SU-DHL-6 (cell line): ENCODE data around the gene ESF1.

ENCODE experiments used
- H2AFZ ChIP-seq: fragments of 200-600 bp; sonication (generic); 2 replicates; pipeline ENCODE4 v1.6.1; 2014; ENCODE audit warnings: low read depth, mild to moderate bottlenecking, moderate library complexity, mixed read lengths, antibody characterized with exemption, low read length; ENCODE audit not compliant: severe bottlenecking
- H3F3A ChIP-seq: fragments of 200-600 bp; shearing (Covaris generic); 2 replicates; pipeline ENCODE4 v1.6.0; 2016; ENCODE audit warnings: antibody characterized with exemption, mild to moderate bottlenecking; ENCODE audit not compliant: insufficient read depth
- H3K27ac ChIP-seq: fragments of 200-600 bp; sonication (generic); 2 replicates; pipeline ENCODE4 v1.5.1; 2016; ENCODE audit warnings: low read depth, mild to moderate bottlenecking, low read length, moderate library complexity, mixed read lengths
- H3K27me3 ChIP-seq: fragments of 200-600 bp; sonication (generic), shearing (Covaris generic); 2 replicates; pipeline ENCODE4 v1.6.0; 2014; ENCODE audit warnings: mild to moderate bottlenecking, low read length
- H3K36me3 ChIP-seq: fragments of 200-600 bp; sonication (generic); 2 replicates; pipeline ENCODE4 v1.6.1; 2014; ENCODE audit warnings: mild to moderate bottlenecking, low read length, mixed read lengths
- H3K4me2 ChIP-seq: fragments of 300-600, 200-600 bp; shearing (Covaris generic), sonication (generic); 2 replicates; pipeline ENCODE4 v1.6.0; 2014; ENCODE audit warnings: low read length, low read depth, mild to moderate bottlenecking; ENCODE audit not compliant: poor library complexity, severe bottlenecking
- H3K4me3 ChIP-seq: fragments of 200-600 bp; sonication (generic); 2 replicates; pipeline ENCODE4 v1.5.1; 2014; ENCODE audit warnings: antibody characterized with exemption, low read length, mild to moderate bottlenecking, mixed read lengths; ENCODE audit not compliant: insufficient read depth, poor library complexity, severe bottlenecking
- H3K79me2 ChIP-seq: fragments of 200-600 bp; sonication (generic); 2 replicates; pipeline ENCODE4 v1.6.1; 2014; ENCODE audit warnings: mild to moderate bottlenecking, low read length, moderate library complexity; ENCODE audit not compliant: insufficient read depth
- H3K9ac ChIP-seq: fragments of 200-600 bp; sonication (generic); 2 replicates; pipeline ENCODE4 v1.7.0; 2014; ENCODE audit warnings: mild to moderate bottlenecking, low read length
- H3K9me2 ChIP-seq: fragments of 200-600 bp; sonication (generic); replicated peaks from 2 replicates; pipeline ENCODE4 v1.6.1; 2014; ENCODE audit warnings: low read length; ENCODE audit not compliant: insufficient read depth
- H3K9me3 ChIP-seq: fragments of 200-600 bp; sonication (generic); 2 replicates; pipeline ENCODE4 v1.6.1; 2014; ENCODE audit warnings: low read length, mixed read lengths; ENCODE audit not compliant: insufficient read depth
- H4K20me1 ChIP-seq: fragments of 200-600 bp; sonication (generic); 2 replicates; pipeline ENCODE4 v1.6.1; 2014; ENCODE audit warnings: low read depth, mild to moderate bottlenecking, antibody characterized with exemption, low read length, moderate library complexity, mixed read lengths
- EZH2phosphoT487 ChIP-seq: fragments of 200-600 bp; sonication (generic), shearing (Covaris generic); conservative IDR thresholded peaks from 2 replicates; pipeline ENCODE4 v1.6.1; 2018; ENCODE audit warnings: mild to moderate bottlenecking, antibody characterized with exemption, low read length, moderate library complexity, mixed read lengths
- TF ChIP-seq, protein P1 (sequence below): fragments of 200-600 bp; sonication (generic); IDR thresholded peaks from one replicate; pipeline ENCODE4 v1.5.1; 2017; ENCODE audit warnings: antibody characterized with exemption, mild to moderate bottlenecking, low read length, moderate library complexity; ENCODE audit not compliant: insufficient read depth, poor library complexity, severe bottlenecking

Gene ESF1

GRCh38 chr20:13777171-13777601 is 7.5 kb downstream of the ESF1 start:
- H3K27ac ChIP-seq: no peak overlapping the region
- no peaks in the 10 kb centered on the region for H3K27me3 ChIP-seq
- H4K20me1 ChIP-seq: peaks cover 54% of the 10 kb centered on the region
- H3K36me3 ChIP-seq: peaks cover 57% of the 10 kb centered on the region
- no peaks in the 10 kb centered on the region for H3K9me2 ChIP-seq
- no peak overlapping the region for H3K4me3 ChIP-seq
- no peaks in the 10 kb centered on the region; the same call in 1 of the 2 replicates for H3K79me2 ChIP-seq
- no peaks in the 10 kb centered on the region for H3K9me3 ChIP-seq
- no peak overlapping the region for H3K9ac ChIP-seq
- no peak overlapping the region for H2AFZ ChIP-seq
- H3F3A ChIP-seq: peaks cover 17% of the 10 kb centered on the region
- TF ChIP-seq, protein P1, sequence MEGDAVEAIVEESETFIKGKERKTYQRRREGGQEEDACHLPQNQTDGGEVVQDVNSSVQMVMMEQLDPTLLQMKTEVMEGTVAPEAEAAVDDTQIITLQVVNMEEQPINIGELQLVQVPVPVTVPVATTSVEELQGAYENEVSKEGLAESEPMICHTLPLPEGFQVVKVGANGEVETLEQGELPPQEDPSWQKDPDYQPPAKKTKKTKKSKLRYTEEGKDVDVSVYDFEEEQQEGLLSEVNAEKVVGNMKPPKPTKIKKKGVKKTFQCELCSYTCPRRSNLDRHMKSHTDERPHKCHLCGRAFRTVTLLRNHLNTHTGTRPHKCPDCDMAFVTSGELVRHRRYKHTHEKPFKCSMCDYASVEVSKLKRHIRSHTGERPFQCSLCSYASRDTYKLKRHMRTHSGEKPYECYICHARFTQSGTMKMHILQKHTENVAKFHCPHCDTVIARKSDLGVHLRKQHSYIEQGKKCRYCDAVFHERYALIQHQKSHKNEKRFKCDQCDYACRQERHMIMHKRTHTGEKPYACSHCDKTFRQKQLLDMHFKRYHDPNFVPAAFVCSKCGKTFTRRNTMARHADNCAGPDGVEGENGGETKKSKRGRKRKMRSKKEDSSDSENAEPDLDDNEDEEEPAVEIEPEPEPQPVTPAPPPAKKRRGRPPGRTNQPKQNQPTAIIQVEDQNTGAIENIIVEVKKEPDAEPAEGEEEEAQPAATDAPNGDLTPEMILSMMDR: no peak
- no peak for TF ChIP-seq EZH2phosphoT487
- H3K4me2 ChIP-seq: no peak overlapping the region

DNA sequence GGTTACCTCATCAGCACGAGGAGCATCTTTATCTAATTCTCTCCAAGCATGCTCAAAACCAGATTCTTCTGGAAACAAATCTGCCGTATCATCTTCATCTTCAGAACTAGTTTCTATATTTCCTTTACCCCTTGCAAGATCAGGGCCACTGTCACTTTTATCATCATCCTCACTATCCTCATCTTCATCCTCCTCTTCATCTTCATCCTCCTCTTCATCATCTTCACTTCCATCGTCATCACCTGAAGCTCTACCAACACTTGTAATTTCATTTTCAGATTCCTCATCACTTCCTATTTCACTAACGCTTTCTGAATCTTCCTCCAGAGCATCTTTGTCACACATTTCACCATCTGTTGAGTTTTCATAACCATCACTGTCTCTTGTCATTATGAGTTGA is 8.9 kb downstream of the ESF1 start:
- no peaks in the 10 kb centered on the region; the same call in 1 of the 2 replicates for H3K79me2 ChIP-seq
- no peaks in the 10 kb centered on the region for H3K9me3 ChIP-seq
- H3K36me3 ChIP-seq: peaks cover 60% of the 10 kb centered on the region

DNA sequence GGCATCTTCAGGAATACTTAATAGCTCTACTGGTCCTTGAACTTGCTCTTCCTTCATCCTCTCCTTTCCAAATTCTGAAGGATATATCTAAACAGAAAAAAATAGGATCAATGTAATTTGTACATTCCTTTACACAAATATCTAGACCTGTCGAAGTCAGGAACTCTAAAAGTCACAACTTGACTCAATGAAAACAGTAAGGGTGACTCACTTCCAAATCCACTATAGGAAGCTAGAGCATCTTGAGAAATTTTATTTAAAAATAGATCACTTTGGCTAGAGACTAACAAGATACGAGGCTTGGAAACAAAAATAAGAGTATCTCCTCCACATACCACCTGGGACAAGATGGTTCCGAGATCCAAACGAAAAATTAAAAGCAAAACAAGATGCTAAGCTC is 12.2 kb downstream of the ESF1 start:
- Histone ChIP-seq H2AFZ (no peak overlapping the region), H3K27me3 (no peaks in the 10 kb centered on the region), H3K4me2 (no peak overlapping the region), H3K27ac (no peak overlapping the region), H3K9me3 (no peaks in the 10 kb centered on the region), H3K36me3 (peaks cover 62% of the 10 kb centered on the region), H4K20me1 (peaks cover 28% of the 10 kb centered on the region), H3F3A (peaks cover 9% of the 10 kb centered on the region), H3K9me2 (no peaks in the 10 kb centered on the region), H3K79me2 (no peaks in the 10 kb centered on the region), H3K4me3 (no peak overlapping the region), H3K9ac (no peak overlapping the region)
- TF ChIP-seq, protein P1: no peak
- TF ChIP-seq EZH2phosphoT487: no peak

More for the DNA sequence above, 8.9 kb downstream of the ESF1 start:
- no peak overlapping the region for H3K4me3 ChIP-seq
- H3K9ac ChIP-seq: no peak overlapping the region
- H2AFZ ChIP-seq: no peak overlapping the region
- H3K9me2 ChIP-seq: no peaks in the 10 kb centered on the region
- H3F3A ChIP-seq: peaks cover 20% of the 10 kb centered on the region
- H3K27me3 ChIP-seq: no peaks in the 10 kb centered on the region
- TF ChIP-seq EZH2phosphoT487: no peak
- TF ChIP-seq, protein P1: no peak
- no peak overlapping the region for H3K27ac ChIP-seq
- H4K20me1 ChIP-seq: peaks cover 51% of the 10 kb centered on the region
- no peak overlapping the region for H3K4me2 ChIP-seq
